HCT116 (cell line): ENCODE results near the gene RFTN1. TPM values are rescaled to one million over a fixed set of nuclear protein-coding genes. Genes with fewer than 3 reads are reported as not detected.

Experiments
- ATAC-seq: fragments of 200-7000 bp; cut with Tn5 transposase; 2 replicates; pipeline ENCODE4 v1.9.1; 2020; ENCODE audit warnings: mild to moderate bottlenecking, moderate library complexity
- BruUV-seq: library from RNA; stranded (reverse); fragments of 400-500 nt; replicated peaks from 2 replicates; lab custom pipeline; 2021; lab: Mats Ljungman, UMichigan
- CTCF ChIA-PET: fragments of 300-600 bp; sonication (Branson Sonifier 250); formaldehyde crosslinking; loops from one replicate; lab custom pipeline; 2021; ENCODE audit warnings: antibody characterized with exemption; lab: Charles Lee
- POLR2A ChIA-PET: fragments of 300-600, 350-600 bp; sonication (Branson Sonifier 250); formaldehyde crosslinking; loops from one replicate; lab custom pipeline; 2021; ENCODE audit warnings: antibody characterized with exemption; lab: Charles Lee
- RAD21 ChIA-PET, 2 experiments: fragments of 300-600 bp; sonication (Branson Sonifier 250); formaldehyde crosslinking; loops; one replicate each; lab custom pipeline; 2023; ENCODE audit warnings: low total read pairs in 2 of 2; ENCODE audit not compliant: uncharacterized antibody in 2 of 2, unreplicated experiment in 2 of 2, low non-redundant PET in 1 of 2; lab: Charles Lee
- DNase-seq: peaks from one replicate; pipeline ENCODE4 v3.0.0-alpha.2; 2010; ENCODE audit warnings: low read depth, low spot score
- H2AFZ ChIP-seq: fragments of 200-600 bp; shearing (Covaris generic), sonication (generic); 2 replicates; pipeline ENCODE4 v1.6.1; 2017; ENCODE audit warnings: low read depth, mixed run types, mixed read lengths, antibody characterized with exemption, low read length; ENCODE audit not compliant: poor library complexity, severe bottlenecking
- H3K27ac ChIP-seq: 2 replicates; pipeline ENCODE4 v1.5.1; 2012; ENCODE audit warnings: low read depth, low read length
- H3K27me3 ChIP-seq: fragments of 200-600 bp; sonication (generic); 2 replicates; pipeline ENCODE4 v1.6.1; 2016; ENCODE audit warnings: mixed run types, low read length, mixed read lengths; ENCODE audit not compliant: insufficient read depth
- H3K36me3 ChIP-seq, 2 experiments: fragments of 200-500 bp in 1 of 2; fragments of 200-600 bp in 1 of 2; sonication (Bioruptor generic) in 1 of 2; sonication (generic) in 1 of 2; 2 replicates each; pipeline versions ENCODE4 v1.5.1 to v1.6.1; 2014 to 2016; ENCODE audit warnings: low read length in 2 of 2, inconsistent platforms in 1 of 2, mixed read lengths in 1 of 2, mixed run types in 1 of 2; ENCODE audit not compliant: insufficient read depth in 2 of 2, control insufficient read depth in 1 of 2
- H3K4me1 ChIP-seq, 2 experiments: fragments of 200-600 bp in 1 of 2; sonication (generic) in 1 of 2; 2 replicates each; pipeline versions ENCODE4 v1.5.1 to v1.6.1; 2012 to 2017; ENCODE audit warnings: low read length in 2 of 2, inconsistent platforms in 1 of 2, mild to moderate bottlenecking in 1 of 2, mixed read lengths in 1 of 2, mixed run types in 1 of 2, moderate library complexity in 1 of 2; ENCODE audit not compliant: insufficient read depth in 2 of 2, control insufficient read depth in 1 of 2
- H3K4me2 ChIP-seq: fragments of 200-600 bp; sonication (generic); 2 replicates; pipeline ENCODE4 v1.6.1; 2017; ENCODE audit warnings: mixed run types, low read length, mixed read lengths
- H3K4me3 ChIP-seq, 2 experiments: fragments of 200-600 bp in 1 of 2; sonication (generic) in 1 of 2; replicated peaks in 1 of 2; 2 replicates each; pipeline ENCODE4 v1.5.1; 2011 to 2016; ENCODE audit warnings: low read length in 2 of 2, control low read depth in 1 of 2, low read depth in 1 of 2, mild to moderate bottlenecking in 1 of 2, mixed read lengths in 1 of 2, mixed run types in 1 of 2
- H3K79me2 ChIP-seq: fragments of 200-600 bp; sonication (generic); 2 replicates; pipeline ENCODE4 v1.6.1; 2017; ENCODE audit warnings: mild to moderate bottlenecking, mixed run types, low read length, moderate library complexity, mixed read lengths; ENCODE audit not compliant: insufficient read depth
- H3K9ac ChIP-seq: fragments of 200-600 bp; sonication (generic); 2 replicates; pipeline ENCODE4 v1.6.1; 2016; ENCODE audit warnings: low read length, mixed read lengths
- H3K9me2 ChIP-seq: fragments of 200-600 bp; sonication (generic), shearing (Covaris generic); 2 replicates; pipeline ENCODE4 v1.6.1; 2017; ENCODE audit warnings: mixed run types, mild to moderate bottlenecking, moderate library complexity; ENCODE audit not compliant: insufficient read depth
- H3K9me3 ChIP-seq, 2 experiments: fragments of 200-500 bp in 1 of 2; fragments of 200-600 bp in 1 of 2; sonication (Bioruptor generic) in 1 of 2; sonication (generic) in 1 of 2; 2 replicates each; pipeline ENCODE4 v1.6.1; 2014 to 2017; ENCODE audit warnings: low read length in 2 of 2, mixed read lengths in 2 of 2, inconsistent platforms in 1 of 2, low read depth in 1 of 2, mild to moderate bottlenecking in 1 of 2, mixed run types in 1 of 2, moderate library complexity in 1 of 2; ENCODE audit not compliant: control insufficient read depth in 1 of 2, insufficient read depth in 1 of 2
- H4K20me1 ChIP-seq: fragments of 200-600 bp; sonication (generic), shearing (Covaris generic); 2 replicates; pipeline ENCODE4 v1.6.1; 2017; ENCODE audit warnings: mixed run types, mild to moderate bottlenecking, moderate library complexity; ENCODE audit not compliant: insufficient read depth
- EGR1 ChIP-seq: IDR thresholded peaks from 2 replicates; pipeline ENCODE4 v1.6.1; 2012; ENCODE audit warnings: low read depth
- EZH2phosphoT487 ChIP-seq: fragments of 200-600 bp; IDR thresholded peaks from 2 replicates; pipeline ENCODE4 v1.6.1; 2018; ENCODE audit warnings: antibody characterized with exemption, borderline replicate concordance
- FOSL1 ChIP-seq: IDR thresholded peaks from 2 replicates; pipeline ENCODE4 v1.6.1; 2012; ENCODE audit warnings: low read depth
- JUND ChIP-seq: IDR thresholded peaks from 2 replicates; pipeline ENCODE4 v1.6.1; 2012
- POLR2AphosphoS5 ChIP-seq: IDR thresholded peaks from 2 replicates; pipeline ENCODE4 v1.6.1; 2011; ENCODE audit warnings: mild to moderate bottlenecking, low read depth, low read length, moderate library complexity
- TCF7L2 ChIP-seq: IDR thresholded peaks from 2 replicates; pipeline ENCODE4 v1.7.0; 2011; ENCODE audit warnings: borderline replicate concordance, inconsistent platforms; ENCODE audit not compliant: insufficient read depth, insufficient read length; ENCODE audit errors: extremely low read depth
- YY1 ChIP-seq: IDR thresholded peaks from 2 replicates; pipeline ENCODE4 v1.6.1; 2011; ENCODE audit warnings: low read length, low read depth, moderate library complexity, mild to moderate bottlenecking; ENCODE audit not compliant: insufficient replicate concordance; ENCODE audit errors: extremely low read depth
- ZNF274 ChIP-seq: fragments of 200-500 bp; sonication (Bioruptor generic); IDR thresholded peaks from 2 replicates; pipeline ENCODE4 v1.6.1; 2014; ENCODE audit warnings: mild to moderate bottlenecking, low read depth, low read length, inconsistent platforms
- intact Hi-C: fragments of 100-400 bp; cut with micrococcal nuclease; formaldehyde crosslinking; loops from 2 replicates; pipeline ENCODE4 v1.10.0; 2022
- total RNA-seq: library from RNA; stranded (reverse); gene quantifications from one replicate; pipeline ENCODE4 v1.2.1, GENCODE V29; 2021; ENCODE audit not compliant: unreplicated experiment
- TF ChIP-seq, protein P1 (sequence below): IDR thresholded peaks from 2 replicates; pipeline ENCODE4 v1.6.1; 2012
- TF ChIP-seq, protein P2 (sequence below): IDR thresholded peaks from 2 replicates; pipeline ENCODE4 v1.6.1; 2012; ENCODE audit warnings: low read depth
- TF ChIP-seq, protein P3 (sequence below): IDR thresholded peaks from 2 replicates; pipeline ENCODE4 v1.6.1; 2011; ENCODE audit warnings: mild to moderate bottlenecking, low read length, moderate library complexity; ENCODE audit not compliant: insufficient replicate concordance; ENCODE audit errors: extremely low read depth

The RFTN1 gene
- total RNA-seq, 1 experiment from 2014 or later = 3.9 TPM

DNA sequence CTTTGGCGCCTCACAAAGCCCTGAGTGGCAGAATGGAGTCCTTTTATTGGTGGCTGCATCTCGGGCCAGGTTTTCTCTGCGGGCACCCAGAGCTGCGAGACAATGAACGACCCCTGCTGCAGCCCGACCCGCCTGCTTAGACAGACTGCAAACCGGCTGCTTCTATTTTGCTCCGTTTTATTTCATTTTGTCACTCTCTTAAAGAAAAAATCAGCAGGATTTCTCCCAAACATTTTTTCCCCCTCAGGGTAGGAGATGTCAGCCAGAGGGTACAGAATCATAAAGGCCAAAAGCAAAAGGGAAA, 183.7 kb downstream of the RFTN1 start:
- Histone ChIP-seq H3K9ac (no peak overlapping the region), H4K20me1 (no peaks in the 10 kb centered on the region), H3K36me3 (0 out of 4 replicates have a peak, but pooled peaks cover 0 to 4% of the 10 kb centered on the region in 2 experiments), H3K4me3 (no peak overlapping the region), H3K79me2 (no peaks in the 10 kb centered on the region), H3K4me2 (no peak overlapping the region), H3K27ac (no peak overlapping the region), H3K9me2 (no peaks in the 10 kb centered on the region), H2AFZ (no peak overlapping the region), H3K27me3 (no peaks in the 10 kb centered on the region), H3K9me3 (0 out of 4 replicates have a peak, but pooled peaks cover 0 to 7% of the 10 kb centered on the region in 2 experiments)
- no TSS peak for BruUV-seq
- intact Hi-C loops = no loop called here
- RAD21 ChIA-PET = no interaction called here
- CTCF ChIA-PET = no interaction called here
- DNase-seq (no peak), ATAC-seq (no peak)
- POLR2A ChIA-PET = no interaction called here
- TF ChIP-seq EGR1 (no peak), TCF7L2 (no peak), EZH2phosphoT487 (no peak), ZNF274 (no peak), JUND (no peak), YY1 (no peak)
- TF ChIP-seq, protein P1, sequence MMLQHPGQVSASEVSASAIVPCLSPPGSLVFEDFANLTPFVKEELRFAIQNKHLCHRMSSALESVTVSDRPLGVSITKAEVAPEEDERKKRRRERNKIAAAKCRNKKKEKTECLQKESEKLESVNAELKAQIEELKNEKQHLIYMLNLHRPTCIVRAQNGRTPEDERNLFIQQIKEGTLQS = no peak
- TF ChIP-seq, all 23 proteins: peak for 0
- H3K4me1 ChIP-seq = no peaks in the 10 kb centered on the region

DNA sequence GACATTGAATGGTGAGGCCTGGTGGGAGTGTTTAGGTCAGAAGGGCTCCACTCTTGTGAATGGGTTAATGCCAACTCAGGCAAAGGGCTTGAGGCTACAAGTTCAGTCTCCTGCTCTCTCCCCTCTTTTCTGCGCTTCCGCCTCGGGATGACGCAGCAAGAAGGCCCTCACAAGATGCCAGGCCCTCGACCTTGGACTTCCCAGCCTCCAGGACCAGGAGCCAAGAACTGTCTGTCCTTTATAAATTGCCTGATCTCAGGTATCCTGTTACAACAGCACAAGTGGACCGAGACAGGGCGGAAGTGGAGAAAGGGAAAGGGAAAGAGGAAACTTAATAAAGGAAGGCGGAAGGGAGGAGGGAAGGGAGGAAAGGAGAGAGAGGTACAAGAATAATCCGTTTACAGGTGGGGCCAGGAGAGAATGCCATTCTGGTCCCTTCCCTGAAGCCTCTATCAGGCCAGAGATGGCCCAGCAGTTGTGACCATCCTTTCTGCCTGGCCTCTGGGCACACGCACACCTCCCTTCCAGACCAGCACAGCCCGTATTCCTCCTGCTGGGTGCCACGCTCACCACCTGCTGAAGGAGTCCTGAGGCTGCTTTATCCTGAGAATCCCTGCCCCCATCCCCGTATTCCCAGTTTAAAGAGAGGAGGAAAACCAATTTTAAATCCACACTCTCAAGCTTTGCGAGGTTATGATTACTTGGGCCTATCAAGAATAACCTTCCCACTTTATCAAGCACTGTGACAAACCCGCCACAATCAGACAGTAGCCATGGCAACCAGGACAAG, 184.3 kb downstream of the RFTN1 start:
- Histone ChIP-seq H3K36me3 (0 out of 4 replicates have a peak, but pooled peaks cover 0 to 4% of the 10 kb centered on the region in 2 experiments), H3K4me3 (no peak overlapping the region), H3K9me2 (no peaks in the 10 kb centered on the region), H3K4me1 (no peaks in the 10 kb centered on the region), H3K9ac (no peak overlapping the region), H3K27ac (no peak overlapping the region), H2AFZ (no peak overlapping the region), H3K9me3 (0 out of 4 replicates have a peak, but pooled peaks cover 0 to 7% of the 10 kb centered on the region in 2 experiments), H4K20me1 (no peaks in the 10 kb centered on the region), H3K79me2 (no peaks in the 10 kb centered on the region), H3K4me2 (no peak overlapping the region), H3K27me3 (no peaks in the 10 kb centered on the region)
- TF ChIP-seq, protein P2, sequence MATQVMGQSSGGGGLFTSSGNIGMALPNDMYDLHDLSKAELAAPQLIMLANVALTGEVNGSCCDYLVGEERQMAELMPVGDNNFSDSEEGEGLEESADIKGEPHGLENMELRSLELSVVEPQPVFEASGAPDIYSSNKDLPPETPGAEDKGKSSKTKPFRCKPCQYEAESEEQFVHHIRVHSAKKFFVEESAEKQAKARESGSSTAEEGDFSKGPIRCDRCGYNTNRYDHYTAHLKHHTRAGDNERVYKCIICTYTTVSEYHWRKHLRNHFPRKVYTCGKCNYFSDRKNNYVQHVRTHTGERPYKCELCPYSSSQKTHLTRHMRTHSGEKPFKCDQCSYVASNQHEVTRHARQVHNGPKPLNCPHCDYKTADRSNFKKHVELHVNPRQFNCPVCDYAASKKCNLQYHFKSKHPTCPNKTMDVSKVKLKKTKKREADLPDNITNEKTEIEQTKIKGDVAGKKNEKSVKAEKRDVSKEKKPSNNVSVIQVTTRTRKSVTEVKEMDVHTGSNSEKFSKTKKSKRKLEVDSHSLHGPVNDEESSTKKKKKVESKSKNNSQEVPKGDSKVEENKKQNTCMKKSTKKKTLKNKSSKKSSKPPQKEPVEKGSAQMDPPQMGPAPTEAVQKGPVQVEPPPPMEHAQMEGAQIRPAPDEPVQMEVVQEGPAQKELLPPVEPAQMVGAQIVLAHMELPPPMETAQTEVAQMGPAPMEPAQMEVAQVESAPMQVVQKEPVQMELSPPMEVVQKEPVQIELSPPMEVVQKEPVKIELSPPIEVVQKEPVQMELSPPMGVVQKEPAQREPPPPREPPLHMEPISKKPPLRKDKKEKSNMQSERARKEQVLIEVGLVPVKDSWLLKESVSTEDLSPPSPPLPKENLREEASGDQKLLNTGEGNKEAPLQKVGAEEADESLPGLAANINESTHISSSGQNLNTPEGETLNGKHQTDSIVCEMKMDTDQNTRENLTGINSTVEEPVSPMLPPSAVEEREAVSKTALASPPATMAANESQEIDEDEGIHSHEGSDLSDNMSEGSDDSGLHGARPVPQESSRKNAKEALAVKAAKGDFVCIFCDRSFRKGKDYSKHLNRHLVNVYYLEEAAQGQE = no peak
- TF ChIP-seq EGR1 (no peak), ZNF274 (no peak), POLR2AphosphoS5 (no peak), TCF7L2 (no peak), JUND (no peak), FOSL1 (no peak), YY1 (no peak)
- TF ChIP-seq, protein P3, sequence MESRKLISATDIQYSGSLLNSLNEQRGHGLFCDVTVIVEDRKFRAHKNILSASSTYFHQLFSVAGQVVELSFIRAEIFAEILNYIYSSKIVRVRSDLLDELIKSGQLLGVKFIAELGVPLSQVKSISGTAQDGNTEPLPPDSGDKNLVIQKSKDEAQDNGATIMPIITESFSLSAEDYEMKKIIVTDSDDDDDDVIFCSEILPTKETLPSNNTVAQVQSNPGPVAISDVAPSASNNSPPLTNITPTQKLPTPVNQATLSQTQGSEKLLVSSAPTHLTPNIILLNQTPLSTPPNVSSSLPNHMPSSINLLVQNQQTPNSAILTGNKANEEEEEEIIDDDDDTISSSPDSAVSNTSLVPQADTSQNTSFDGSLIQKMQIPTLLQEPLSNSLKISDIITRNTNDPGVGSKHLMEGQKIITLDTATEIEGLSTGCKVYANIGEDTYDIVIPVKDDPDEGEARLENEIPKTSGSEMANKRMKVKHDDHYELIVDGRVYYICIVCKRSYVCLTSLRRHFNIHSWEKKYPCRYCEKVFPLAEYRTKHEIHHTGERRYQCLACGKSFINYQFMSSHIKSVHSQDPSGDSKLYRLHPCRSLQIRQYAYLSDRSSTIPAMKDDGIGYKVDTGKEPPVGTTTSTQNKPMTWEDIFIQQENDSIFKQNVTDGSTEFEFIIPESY = no peak
- ATAC-seq = no peak
- intact Hi-C loops = no loop called here
- ChIA-PET POLR2A (no interaction called here), RAD21 (no interaction called here), CTCF (no interaction called here)
- BruUV-seq = no TSS peak
- no peak for DNase-seq
